ENCODE results near the gene ERI3.

ERI3 gene

GRCh38 chr1:44282704-44283426 lies 72.2 kb downstream of the ERI3 start:
- DNase-seq, result no peak

GRCh38 chr1:44281962-44282703 lies 72.9 kb downstream of the ERI3 start:
- DNase-seq, result no peak

- DNase-seq, result no peak
Observed at GRCh38 chr1:44276901-44277300, 78.2 kb downstream of the ERI3 start.

GRCh38 chr1:44275991-44276405 lies 79.1 kb downstream of the ERI3 start:
- DNase-seq, result no peak

- DNase-seq, result no peak
Observed at GRCh38 chr1:44275296-44275962, 79.6 kb downstream of the ERI3 start.

GRCh38 chr1:44273560-44274350 lies 81.3 kb downstream of the ERI3 start:
- no peak for DNase-seq

- no peak for DNase-seq
Observed at GRCh38 chr1:44272992-44273391, 82.1 kb downstream of the ERI3 start.

GRCh38 chr1:44271646-44272045 lies 83.4 kb downstream of the ERI3 start:
- DNase-seq, result no peak

GRCh38 chr1:44270686-44271628 lies 84.1 kb downstream of the ERI3 start:
- DNase-seq, result no peak

GRCh38 chr1:44268054-44268453 lies 87.0 kb downstream of the ERI3 start:
- no peak for DNase-seq

GRCh38 chr1:44267438-44267837 lies 87.6 kb downstream of the ERI3 start:
- no peak for DNase-seq

GRCh38 chr1:44266400-44267344 lies 88.4 kb downstream of the ERI3 start:
- DNase-seq, result no peak

- no peak for DNase-seq
Observed at GRCh38 chr1:44265656-44266358, 89.2 kb downstream of the ERI3 start.

- no peak for DNase-seq
Observed at GRCh38 chr1:44264451-44264771, 90.6 kb downstream of the ERI3 start.

- DNase-seq, result no peak
Observed at GRCh38 chr1:44263568-44264450, 91.2 kb downstream of the ERI3 start.

- no peak for DNase-seq
Observed at GRCh38 chr1:44262816-44263567, 92.1 kb downstream of the ERI3 start.

- no peak for DNase-seq
Observed at GRCh38 chr1:44262414-44262813, 92.6 kb downstream of the ERI3 start.

GRCh38 chr1:44261962-44262361 lies 93.1 kb downstream of the ERI3 start:
- DNase-seq, result no peak
